Cortex of kidney (tissue), 1 donor: ENCODE results near the gene TNFRSF1B.

ENCODE experiments used
- DNase-seq: peaks from one replicate; lab custom pipeline; 2025; lab: John Stamatoyannopoulos, UW

Gene TNFRSF1B

GRCh38 chr1:12142141-12142823, 24.5 kb upstream of the TNFRSF1B start:
- DNase-seq: no peak

GRCh38 chr1:12142891-12143630, 23.7 kb upstream of the TNFRSF1B start:
- no peak for DNase-seq

- DNase-seq: no peak
Observed at GRCh38 chr1:12143631-12144155, 23.1 kb upstream of the TNFRSF1B start.

- DNase-seq: no peak
Observed at GRCh38 chr1:12144236-12144635, 22.6 kb upstream of the TNFRSF1B start.

GRCh38 chr1:12144969-12145368, 21.8 kb upstream of the TNFRSF1B start:
- no peak for DNase-seq

- DNase-seq: no peak
Observed at GRCh38 chr1:12145616-12146342, 21.0 kb upstream of the TNFRSF1B start.

GRCh38 chr1:12146343-12147112, 20.3 kb upstream of the TNFRSF1B start:
- no peak for DNase-seq

- DNase-seq: no peak
Observed at GRCh38 chr1:12147201-12147701, 19.5 kb upstream of the TNFRSF1B start.

GRCh38 chr1:12148160-12148957, 18.4 kb upstream of the TNFRSF1B start:
- no peak for DNase-seq

GRCh38 chr1:12148958-12149790, 17.6 kb upstream of the TNFRSF1B start:
- DNase-seq: no peak

- DNase-seq: no peak
Observed at GRCh38 chr1:12149791-12150175, 17.0 kb upstream of the TNFRSF1B start.

- DNase-seq: no peak
Observed at GRCh38 chr1:12150456-12151200, 16.2 kb upstream of the TNFRSF1B start.

GRCh38 chr1:12151465-12151864, 15.3 kb upstream of the TNFRSF1B start:
- DNase-seq: no peak

- no peak for DNase-seq
Observed at GRCh38 chr1:12152113-12152891, 14.5 kb upstream of the TNFRSF1B start.

GRCh38 chr1:12153181-12153785, 13.5 kb upstream of the TNFRSF1B start:
- no peak for DNase-seq

- DNase-seq: no peak
Observed at GRCh38 chr1:12155328-12155727, 11.5 kb upstream of the TNFRSF1B start.

GRCh38 chr1:12157366-12158231, 9.2 kb upstream of the TNFRSF1B start:
- no peak for DNase-seq
